GM21825 (cell line): ENCODE measurements around the gene ADGRL1.
"Not testable (repeated sequence)": the region's sequence is repeated elsewhere in the genome, so short reads cannot be mapped to it uniquely, and the experiment has no call there.

Experiments
- ATAC-seq: cut with Tn5 transposase; IDR thresholded peaks from one replicate; pipeline ENCODE4 v1.9.1; 2021; ENCODE audit warnings: mild to moderate bottlenecking, moderate library complexity; ENCODE audit not compliant: unreplicated experiment

Gene ADGRL1

DNA sequence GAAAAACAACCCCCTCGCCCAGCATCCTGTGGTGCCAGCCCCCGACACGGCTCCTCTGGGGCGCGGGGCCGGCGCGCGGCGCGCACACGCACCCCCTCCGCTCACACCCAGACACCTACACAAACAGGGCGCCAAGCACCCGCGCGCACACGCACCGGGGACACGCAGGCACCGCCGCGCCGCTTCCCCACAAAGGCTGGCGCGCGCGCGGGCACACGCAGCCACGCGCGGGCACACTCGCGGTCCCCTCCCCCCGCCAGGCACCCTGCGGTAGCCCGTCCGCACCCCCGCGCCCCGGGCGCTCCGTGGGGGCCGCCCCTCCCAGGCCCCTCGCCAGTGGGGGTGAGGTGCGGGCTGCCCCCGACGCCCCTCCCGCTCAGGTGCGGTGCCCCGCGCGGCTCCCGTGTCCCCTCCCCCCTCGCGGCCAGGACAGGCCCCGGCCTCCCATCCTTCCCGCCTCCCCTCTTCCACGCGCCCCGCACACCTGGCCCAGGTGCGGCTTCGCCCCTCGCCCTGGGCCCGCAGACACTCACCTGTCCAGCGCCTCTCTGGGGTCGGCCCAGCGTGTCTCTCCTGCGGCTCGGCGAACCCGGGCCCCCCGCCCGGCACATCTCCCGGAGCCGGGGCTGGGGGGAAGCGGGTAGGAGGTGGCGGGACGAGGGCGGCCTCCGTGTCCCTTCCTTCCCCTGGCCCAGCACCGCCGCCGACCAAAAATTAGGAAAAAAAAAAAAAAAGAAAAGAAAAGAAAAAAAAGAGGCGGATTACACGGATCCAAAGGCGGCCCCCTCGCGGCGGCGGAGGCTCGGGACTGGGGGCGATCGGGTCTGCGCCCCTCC is at the start of gene ADGRL1:
Gene ADGRL1 (minus strand): TSS at position 718 of the 836 bp plus-strand sequence. CDS start 22,567 bp downstream, outside the sequence.
- ATAC-seq = not testable (repeated sequence)

DNA sequence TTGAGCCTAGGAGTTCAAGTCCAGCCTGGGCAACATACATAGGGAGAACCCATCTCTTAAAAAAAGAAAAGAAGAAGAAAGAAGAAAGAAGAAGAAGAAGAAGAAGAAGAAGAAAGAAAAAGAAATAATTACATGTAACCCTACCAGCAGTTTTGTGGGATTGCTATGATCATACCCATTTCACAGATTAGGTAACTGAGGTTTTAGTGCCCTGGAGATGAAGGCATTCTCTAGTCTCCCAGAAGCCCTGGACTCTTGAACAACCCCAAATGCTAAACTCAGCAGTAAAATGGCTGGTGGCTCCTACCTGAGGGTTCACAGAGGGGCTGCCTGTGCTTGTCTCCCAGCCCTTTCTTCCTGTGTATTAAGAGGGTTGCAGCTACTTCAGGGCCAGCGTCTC is 49.3 kb upstream of the ADGRL1 start:
- not testable (repeated sequence) for ATAC-seq

DNA sequence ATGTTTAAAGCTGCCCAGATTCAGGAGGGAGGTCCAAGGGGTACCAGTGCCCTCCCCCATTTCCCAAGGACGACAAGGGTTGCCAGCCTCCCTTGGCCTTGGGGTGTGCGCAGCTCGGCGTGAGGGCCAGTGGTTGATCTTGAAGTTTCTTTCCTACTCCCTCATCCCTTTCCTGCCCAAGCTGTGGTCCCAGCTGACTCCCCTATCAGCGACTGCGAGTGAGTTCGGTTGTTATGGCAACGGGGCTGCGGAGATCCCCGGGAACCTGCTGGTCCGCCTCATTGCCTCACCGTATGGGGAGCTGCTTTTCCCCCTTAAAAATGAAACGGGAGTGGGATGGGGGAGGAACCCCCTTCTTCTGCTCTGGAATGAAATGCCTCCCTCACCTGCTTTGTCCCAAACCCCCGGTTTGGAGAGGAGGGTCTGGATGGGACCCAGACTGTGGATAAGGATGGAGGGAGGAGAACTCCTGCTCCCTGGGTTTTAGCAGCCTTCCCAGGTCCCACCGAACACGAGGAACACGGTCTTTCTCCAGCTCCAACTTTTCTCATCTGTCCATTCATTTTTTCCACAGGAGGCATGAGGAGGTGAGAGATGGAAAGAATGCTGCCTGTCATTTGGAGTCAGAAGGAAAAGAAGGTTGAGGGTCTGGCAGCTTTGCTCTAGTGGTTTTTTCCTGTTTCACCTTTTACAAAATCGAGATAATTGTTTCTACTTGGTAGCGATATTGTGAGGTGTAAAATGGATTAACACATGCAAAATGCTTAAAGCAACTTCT is 48.0 kb upstream of the ADGRL1 start:
- ATAC-seq = not testable (repeated sequence)

DNA sequence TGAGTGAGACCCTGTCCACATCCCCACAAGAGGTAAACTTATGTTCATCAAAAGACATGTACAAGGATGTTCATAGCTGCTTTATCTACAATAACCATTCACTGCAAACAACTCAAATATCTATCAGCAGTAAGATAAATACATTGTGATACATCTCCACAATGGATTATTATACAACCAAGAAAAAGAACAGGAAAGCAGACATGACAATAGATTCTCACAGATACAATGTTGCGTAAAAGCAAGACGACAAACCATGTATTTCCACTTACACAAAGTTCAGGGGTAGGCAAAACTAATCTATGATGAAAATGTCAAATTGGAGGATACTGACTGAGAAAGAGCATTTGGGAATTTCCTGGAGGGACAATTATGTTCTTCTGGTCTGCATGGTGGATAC is 46.2 kb upstream of the ADGRL1 start:
- ATAC-seq = not testable (repeated sequence)

DNA sequence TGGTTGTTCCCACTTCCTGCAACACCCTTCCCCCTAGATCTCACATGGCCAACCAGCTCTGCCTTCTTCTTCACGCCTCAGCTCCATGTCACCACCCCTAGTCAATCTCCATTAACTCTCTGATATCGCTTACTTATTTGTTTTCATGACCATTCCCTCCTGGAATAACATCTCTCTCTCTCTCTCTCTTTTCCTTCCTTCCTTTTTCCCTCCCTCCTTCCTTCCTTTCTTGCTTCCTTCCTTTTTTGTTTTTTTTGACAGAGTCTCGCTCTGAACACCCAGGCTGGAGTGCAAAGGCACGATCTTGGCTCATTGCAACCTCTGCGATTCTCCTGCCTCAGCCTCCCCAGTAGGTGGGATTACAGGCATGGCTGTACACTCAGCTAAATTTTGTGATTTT is 44.9 kb upstream of the ADGRL1 start:
- ATAC-seq = no peak

DNA sequence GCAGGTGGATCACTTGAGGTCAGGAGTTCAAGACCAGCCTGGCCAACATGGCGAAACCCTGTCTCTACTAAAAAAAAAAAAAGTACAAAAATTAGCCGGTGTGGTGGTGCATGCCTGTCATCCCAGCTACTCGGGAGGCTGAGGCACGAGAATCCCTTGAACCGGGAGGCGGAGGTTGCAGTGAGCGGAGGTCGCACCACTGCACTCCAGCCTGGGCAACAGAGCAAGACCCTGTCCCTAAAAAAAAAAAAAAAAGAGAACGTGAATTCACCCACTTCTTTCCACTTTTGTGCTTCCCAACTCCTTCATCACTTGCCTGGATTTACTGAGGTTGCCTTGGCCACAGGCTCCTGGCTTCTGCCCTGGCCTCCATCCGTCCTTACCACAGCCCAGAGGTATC is 44.3 kb upstream of the ADGRL1 start:
- ATAC-seq = not testable (repeated sequence)

DNA sequence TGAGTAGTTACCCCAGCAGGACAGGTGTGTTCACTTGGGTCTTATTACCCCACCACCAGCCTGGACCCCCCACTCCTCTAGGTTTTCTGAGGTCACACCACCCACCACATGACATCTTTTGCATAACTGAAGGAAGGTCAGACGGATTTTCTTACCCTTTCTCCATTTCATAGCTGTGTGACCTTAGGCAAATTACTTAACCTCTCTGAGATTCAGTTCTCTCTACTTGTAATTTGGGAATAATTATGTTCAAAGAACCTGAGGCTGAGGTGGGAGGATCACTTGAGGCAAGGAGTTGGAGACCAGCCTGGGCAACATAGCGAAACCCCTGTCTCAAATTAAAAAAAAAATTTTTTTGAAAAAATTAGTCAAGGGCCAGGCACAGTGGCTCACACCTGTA is 43.9 kb upstream of the ADGRL1 start:
- ATAC-seq = not testable (repeated sequence)

DNA sequence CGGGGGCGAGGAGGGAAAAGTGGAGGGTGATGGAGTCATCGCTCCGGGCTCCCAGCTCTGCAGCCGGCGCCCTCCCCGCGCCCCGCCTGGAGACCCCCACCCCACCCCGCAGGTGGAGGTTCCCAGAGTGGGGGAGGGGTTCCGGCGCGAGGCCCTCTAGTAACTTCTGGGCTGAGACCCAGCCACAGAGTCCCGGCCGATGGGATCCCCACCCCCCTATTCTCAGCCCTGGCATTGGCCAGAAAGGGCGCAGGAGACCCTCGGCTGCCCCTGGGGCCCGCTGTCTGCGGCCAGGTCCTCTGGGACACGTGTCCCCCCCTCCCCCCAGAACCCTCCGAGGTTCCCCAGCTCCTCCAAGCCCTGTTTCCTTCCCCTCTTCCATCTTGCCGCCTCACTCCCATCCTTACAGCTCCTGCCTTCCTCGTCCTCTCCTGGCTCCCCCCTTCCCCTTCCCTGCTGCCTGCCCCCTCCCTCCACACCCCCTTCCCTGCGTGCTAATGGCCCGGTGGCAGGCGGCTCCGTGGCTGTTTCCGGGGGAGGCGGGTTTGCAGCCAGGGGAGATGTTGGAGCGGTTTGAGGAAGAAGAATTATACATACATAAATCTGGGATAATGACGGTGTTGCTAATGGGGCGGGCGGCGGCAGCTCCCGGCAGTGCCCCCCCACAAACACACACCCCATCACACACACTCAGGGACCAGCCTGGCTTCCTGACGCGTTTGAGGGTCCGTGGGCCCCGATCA is 43.2 kb upstream of the ADGRL1 start:
- ATAC-seq = not testable (repeated sequence)

DNA sequence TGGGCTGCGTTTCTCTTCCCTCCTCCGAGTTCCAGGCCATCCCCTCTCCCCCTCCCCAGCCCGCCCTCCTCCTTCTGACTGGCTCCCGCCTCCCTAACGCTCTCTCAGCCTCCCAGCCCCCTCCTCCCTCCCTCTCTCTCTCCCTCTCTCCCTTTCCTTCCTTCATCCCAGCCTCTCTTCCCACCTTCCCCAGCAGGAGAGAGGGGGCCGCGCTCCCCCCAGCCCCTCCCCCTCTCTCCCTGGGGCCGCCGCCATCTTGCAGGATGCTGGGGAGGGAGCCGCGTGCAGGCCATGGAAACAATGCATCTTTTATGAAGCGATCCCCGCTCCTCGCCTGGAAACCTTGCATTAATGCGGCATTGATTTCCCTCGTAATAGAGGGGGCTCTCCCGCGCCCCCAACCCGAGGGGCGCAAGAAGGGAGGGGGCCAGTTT is 42.6 kb upstream of the ADGRL1 start:
- ATAC-seq = no peak

DNA sequence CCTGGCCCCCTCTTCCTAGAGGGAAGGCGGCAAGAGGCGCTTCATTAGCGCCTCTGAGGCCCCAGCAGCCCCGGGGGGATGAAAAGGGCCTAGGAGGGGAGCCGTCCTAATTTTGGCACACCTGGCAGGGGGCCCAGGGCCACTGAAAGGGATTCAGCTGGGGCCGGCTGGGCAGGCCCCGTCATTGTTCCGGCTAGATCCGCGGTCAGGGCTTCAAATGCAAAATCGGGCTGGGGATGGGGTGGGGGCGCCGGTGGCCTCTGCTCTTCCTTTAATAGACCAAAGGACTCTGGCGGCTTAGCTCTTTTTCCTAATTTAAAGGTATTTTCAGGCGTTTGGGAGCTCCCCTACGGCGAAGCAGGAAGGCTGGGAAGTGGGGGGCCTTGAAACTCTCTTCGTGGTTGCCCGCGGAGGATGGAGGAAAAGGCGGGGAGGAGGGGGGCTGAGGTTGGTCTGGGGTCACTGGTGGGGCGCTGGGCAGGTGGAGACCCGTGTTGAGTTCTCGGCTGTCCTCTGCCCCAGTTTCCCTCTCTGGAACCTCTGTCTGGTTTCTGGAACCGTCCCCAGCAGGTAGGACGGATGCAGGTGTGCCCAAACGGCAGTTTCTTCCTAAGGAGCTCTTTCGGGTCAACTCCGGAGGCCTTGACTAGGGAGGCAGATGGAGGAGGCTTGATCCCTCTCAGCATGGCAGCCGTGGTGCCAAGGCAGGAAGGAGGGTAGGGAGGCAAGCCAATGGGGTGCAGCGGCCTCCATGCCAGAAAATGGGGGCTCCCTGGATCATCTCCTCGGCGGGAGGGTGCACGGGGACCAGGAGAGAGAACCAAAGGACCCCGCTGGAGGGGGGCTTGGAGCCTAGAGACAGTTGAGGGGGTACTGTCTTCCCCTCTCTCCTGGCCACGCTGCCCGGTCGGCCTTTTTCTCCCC is 41.8 kb upstream of the ADGRL1 start:
- ATAC-seq = not testable (repeated sequence)

DNA sequence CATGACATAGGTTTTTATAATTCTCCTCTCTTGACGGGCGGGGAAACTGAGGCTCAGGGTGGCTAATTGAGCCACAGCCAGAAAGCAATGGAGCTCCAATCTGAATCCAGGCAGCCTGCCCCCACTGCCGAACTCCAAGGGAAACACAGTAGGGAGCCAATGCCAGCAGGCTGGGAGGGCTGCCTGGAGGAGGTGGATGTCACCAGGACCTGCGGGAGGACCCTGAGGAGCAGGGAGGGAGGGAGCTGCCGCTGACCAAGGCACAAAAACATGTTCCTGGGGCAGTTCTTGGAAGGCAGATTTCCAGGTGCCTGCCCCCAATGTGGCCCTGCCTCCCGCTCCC is 41.2 kb upstream of the ADGRL1 start:
- not testable (repeated sequence) for ATAC-seq

DNA sequence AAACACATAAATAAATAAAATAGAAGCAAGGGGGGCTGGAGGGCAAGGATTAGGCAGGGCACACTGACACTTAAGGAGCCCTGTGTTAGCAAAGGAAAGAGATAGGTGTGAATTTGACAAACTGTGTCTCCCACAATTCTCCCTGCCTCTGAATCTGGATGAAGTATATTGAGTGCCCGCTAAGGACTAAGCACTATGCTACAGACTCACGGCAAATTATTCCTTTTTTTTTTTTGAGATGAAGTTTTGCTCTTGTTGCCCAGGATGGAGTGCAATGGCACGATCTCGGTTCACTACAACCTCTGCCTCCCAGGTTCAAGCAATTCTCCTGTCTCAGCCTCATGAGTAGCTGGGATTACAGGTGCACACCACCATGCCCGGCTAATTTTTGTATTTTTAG is 38.4 kb upstream of the ADGRL1 start:
- not testable (repeated sequence) for ATAC-seq

DNA sequence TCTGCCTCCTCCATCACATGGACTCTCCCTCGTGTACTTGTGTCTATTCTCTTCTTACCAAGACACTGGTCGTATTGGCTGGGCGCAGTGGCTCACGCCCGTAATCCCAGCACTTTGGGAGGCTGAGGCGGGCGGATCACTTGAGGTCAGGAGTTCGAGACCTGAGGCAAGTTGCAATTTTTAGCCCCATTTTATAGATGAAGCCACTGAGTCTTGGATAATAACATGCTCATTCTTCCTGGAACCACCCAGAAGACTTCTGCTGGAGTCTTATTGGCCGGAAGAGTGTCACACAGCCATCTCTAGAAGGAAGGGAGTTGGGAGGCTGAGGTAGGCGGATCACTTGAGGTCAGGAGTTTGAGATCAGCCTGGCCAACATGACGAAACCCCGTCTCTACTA is 37.7 kb upstream of the ADGRL1 start:
- not testable (repeated sequence) for ATAC-seq

DNA sequence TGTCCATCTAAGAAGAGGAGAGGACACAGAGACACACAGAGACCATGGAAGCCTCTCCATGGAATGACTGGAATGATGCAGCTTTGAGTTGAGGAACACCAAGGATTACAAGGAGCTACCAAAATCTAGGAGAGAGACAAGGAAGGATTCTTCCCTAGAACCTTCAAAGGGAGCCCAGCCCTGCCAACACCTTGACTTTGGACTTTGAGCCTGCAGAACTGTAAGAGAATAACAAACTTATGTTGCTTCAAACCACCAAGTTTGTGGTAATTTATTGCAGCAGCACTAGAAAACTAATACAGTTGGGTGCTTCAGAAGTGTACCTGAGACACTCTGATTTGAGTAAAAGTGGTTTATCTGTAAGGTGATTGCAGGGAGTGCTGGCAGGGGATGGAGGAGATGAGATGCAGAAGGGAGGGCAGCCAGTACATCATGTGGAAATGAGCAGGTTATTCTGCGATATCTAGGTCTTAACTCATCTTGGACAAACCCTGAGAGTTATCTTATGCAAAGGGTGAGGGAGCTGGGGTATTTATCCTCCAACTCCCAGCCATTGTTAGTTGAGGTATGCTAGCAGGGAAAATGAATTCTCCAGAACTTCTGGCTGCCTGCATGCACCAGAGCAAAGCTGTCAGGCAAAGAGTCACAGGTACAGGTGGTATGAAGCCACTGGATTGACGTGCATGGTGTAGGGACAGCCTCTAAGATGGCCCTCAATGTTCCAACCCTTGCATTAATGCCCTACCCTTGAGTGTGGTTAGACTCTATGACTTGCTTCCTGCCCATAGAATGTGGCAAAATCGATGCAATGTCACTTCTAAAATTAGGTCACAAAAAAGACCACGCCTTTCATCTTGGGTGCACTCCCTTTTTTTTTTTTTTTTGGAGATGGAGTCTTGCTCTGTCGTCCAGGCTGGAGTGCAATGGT is 31.3 kb upstream of the ADGRL1 start:
- no peak for ATAC-seq

DNA sequence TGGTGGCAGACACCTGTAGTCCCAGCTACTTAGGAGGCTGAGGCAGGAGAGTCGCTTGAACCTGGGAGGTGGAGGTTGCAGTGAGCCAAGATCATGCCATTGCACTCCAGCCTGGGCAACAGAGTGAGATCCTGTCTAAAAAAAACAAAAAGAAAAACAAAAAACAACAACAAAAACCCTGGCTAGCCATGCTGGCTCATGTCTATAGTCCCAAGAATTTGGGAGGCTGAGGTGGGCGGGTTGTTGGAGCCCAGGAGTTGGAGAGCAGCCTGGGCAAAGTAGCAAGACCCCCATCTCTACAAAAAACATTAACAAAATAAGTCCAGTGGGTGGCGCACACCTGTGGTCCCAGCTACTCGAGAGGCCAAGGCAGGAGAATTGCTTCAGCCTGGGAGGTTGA is 27.0 kb upstream of the ADGRL1 start:
- ATAC-seq = not testable (repeated sequence)

DNA sequence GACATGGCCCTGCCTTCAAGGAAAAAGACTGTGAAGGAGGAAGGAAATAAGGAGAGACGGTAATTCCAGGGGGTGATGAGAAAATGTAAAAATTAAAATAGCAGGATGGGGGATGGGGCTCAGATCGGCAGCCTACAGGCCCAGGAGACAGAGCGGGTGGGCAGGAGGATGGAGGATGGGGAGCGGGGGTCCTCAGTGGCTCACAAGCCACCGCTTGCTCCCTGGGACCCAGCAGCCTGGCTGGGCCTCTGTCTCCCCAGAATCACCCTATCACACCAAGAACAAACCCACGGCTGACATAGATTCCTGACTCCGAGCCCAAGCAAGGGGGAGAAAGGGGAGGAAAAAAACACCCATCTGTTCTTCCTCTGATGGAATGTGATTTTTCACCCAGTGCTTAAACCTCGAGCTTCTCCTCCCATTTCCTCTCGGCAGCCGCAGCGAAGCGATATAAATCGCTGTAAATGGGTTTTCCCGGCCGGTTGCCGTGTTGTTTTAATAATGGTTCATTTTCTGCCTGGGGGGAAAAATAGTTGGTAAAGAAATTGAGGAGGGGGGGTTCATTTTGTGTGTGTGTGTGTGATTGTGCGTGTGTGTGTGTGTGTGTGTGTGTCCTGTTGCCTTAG is 22.6 kb upstream of the ADGRL1 start:
- not testable (repeated sequence) for ATAC-seq

DNA sequence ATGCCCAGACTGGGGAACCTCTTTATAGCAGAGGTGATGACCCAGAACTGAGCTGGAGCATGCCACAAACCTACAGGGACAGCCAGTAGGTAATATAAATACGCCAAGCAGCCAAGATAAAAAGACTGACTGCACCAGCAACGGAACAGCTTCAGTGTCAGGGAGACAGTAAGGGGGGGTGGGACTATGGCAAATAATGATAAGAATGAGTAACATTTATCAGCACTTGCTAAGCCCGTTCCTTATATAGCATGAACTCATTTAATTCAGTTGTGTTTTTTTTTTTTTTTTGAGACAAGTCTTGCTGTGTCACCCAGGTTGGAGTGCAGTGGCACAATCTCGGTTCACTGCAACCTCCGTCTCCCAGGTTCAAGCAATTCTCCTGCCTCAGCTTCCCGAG is 20.5 kb upstream of the ADGRL1 start:
- ATAC-seq = not testable (repeated sequence)

DNA sequence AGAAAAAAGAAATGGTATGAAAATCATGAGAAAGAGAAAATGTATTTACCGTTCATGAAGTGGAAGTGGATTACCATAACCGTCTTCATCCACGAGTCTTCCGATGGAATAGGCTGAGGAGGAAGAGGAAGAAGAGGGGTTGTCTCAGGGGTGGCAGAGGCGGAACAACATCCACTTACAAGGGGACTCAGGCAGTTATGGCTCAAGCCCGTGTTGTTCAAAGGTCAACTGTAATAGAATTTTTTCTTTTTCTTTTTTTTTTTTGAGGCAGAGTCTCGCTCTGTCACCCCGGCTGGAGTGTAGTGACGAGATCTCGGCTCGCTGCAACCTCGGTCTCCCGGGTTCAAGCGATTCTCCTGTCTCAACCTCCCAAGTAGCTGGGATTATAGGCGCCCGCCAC is 16.9 kb upstream of the ADGRL1 start:
- ATAC-seq = no peak

DNA sequence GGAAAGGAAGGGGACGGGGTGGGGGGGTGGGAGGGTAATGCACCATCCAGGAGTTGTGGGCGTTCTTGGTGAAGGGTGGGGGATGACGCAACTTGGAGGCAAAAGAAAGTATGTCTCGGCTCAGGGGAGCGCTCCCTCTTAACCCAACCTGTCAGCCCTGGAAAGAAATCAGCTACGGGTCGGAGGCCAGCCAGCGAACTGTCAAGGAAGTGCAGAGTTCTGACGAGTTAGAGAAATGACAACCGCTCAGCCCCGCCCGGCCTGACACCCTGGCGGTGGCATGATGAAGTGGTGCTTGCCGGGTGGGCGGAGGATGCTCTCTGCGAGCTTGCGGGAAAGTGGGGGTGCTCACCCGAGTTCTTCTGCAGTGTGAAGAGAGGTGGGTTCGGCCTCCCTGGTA is 15.4 kb upstream of the ADGRL1 start:
- not testable (repeated sequence) for ATAC-seq
